ES-I3 (cell line): ENCODE results near the gene BICD2.

ENCODE experiments used
- H3K36me3 ChIP-seq: 2 replicates; pipeline ENCODE4 v1.6.1; 2013; ENCODE audit warnings: mild to moderate bottlenecking, low read length, control low read depth, moderate library complexity; ENCODE audit not compliant: insufficient read depth
- H3K4me1 ChIP-seq: 2 replicates; pipeline ENCODE4 v1.6.1; 2013; ENCODE audit warnings: mild to moderate bottlenecking, control low read depth, low read length; ENCODE audit not compliant: insufficient read depth
- H3K9ac ChIP-seq: 2 replicates; pipeline ENCODE4 v1.6.1; 2013; ENCODE audit warnings: low read depth, mild to moderate bottlenecking, low read length, moderate library complexity
- H3K9me3 ChIP-seq: 2 replicates; pipeline ENCODE4 v1.6.1; 2013; ENCODE audit warnings: mild to moderate bottlenecking, low read length, moderate library complexity; ENCODE audit not compliant: control insufficient read depth, insufficient read depth

Gene BICD2

DNA sequence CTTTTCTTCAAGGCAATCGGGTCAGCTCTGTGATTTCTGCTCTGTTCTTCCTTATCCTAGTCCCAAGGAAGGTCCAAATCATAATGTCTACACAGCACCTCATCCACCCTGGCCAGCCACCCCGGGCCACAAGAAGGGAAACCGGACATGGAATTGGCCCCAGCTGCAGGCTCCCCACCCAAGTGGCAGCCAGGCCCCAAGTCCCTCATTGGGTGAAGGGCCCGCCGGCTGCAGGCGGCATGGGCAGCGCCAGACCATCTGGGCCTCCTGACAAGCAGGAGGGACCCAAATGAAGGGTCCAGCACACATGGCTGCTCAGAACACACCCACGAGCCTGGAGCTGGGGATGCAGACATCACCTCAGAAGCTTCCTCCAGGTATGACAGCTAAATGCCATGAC is 33.7 kb downstream of the BICD2 start:
- Histone ChIP-seq H3K9me3 (no peaks in the 10 kb centered on the region), H3K36me3 (0 out of 2 replicates have a peak, but pooled peaks cover 3% of the 10 kb centered on the region), H3K4me1 (peaks cover under 1% of the 10 kb centered on the region; the same call in 1 of the 2 replicates), H3K9ac (no peak overlapping the region)

DNA sequence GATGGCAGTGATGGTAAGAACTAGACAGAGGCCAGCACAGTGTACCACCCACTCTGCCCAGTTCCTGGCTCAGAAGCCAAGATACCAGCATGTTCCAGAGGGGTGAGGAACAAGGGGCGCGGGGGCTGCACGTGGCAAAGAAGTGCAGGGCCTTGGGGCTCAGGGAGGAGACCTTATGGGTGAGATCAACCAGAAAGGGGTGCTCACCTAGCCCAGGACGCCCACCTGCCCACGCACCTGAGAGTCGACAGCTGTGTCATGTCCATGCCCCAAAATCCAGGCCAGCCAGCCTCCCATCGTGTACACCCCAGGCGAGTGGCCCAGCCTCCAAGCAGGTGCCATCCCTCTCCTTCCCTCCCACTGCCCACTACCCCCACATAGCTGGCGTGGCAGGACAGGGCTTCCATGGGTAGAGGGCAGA is 34.9 kb downstream of the BICD2 start:
- no peak overlapping the region for H3K9ac ChIP-seq
- no peaks in the 10 kb centered on the region for H3K9me3 ChIP-seq
- H3K4me1 ChIP-seq = no peaks in the 10 kb centered on the region; the same call in 1 of the 2 replicates
- H3K36me3 ChIP-seq = 0 out of 2 replicates have a peak, but pooled peaks cover 3% of the 10 kb centered on the region

DNA sequence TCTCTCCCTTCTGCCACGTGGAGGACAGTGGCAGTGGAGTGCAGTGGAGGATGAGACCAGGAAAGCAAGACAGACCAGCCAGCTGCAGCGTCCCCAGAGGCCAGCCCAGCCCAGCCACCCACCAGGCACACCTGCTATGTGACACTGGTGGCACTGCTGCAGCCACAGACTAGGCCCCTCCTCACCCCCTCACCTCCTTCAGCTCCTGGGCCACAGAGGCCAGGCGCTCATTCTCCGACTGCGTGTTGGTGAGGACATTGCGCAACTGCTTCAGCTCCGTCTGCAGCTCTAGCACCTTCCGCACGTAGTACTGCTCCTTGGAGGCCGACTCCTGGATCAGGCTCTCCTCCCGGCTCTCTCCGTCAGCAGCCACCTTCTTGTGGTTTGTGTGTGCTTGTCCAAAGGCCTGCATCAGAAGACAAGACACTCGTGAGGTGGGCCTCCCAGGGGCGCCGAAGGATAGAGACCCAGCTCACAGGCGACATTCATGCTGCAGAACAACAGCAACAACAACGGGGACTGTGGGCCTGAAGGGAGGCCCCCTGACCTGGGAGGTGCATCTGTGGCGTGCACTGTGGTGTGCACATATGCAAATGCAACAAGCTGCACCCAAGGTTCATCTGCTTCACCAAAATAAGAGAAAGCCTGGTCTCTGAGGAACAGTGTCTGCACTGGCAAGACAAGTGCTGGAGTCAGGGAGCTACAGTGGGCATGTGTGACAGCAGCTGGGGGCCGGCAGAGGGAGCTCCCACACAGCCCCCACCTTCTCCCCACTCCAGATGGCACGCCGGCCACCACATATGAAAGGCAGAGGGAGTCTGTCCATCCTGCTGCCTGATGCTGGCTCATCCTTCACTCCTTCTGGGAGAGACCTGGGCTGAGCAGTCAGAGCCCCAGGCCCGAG is 35.5 kb downstream of the BICD2 start:
- no peaks in the 10 kb centered on the region; the same call in 1 of the 2 replicates for H3K4me1 ChIP-seq
- H3K36me3 ChIP-seq = 0 out of 2 replicates have a peak, but pooled peaks cover 3% of the 10 kb centered on the region
- no peak overlapping the region for H3K9ac ChIP-seq
- H3K9me3 ChIP-seq = no peaks in the 10 kb centered on the region

DNA sequence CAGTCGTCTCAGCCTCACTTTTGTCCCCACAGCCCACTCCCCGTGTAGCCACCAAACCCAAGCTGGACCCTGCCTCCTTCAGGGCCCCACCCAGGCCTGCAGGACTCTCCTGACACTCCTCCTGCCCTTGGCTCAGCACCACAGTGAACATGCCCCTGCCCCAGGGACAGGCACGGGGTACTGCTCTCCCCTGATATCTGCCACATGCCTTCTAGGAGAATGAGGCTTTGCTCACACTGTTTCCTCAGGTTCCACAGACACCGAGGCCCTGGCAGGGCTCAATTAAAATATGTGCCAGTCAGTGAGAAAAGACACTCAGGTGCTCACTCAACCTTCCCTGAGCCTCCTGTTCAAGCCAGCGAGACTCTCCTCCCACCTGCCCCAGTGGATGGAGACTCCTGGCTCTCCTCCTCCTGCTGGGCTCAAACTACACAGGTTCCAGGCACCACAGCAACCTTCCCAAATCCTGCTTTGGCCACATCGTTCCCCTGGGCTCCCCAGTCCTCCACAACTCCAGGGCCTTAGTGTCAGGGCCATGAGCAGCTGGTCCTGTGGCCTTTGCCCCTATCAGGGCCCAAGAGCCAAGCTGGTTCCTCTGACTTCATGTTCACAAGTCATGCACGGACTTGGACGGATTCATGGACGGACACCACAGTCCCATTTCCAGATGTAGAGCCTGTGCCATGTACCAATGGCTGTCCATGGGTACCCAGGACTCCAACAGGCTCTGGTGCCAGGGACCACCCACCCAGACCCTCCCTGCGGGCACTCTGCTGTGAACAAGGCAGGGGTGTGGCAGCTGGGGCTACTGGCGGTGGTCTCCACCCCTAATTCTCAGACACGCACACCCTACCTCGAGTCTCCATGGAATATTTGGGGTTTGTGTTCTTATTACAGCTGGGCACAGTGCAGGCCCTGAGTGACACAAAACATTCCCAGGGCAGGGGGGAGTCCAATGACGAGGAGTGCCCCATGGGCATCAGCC is 36.6 kb downstream of the BICD2 start:
- H3K9me3 ChIP-seq = no peaks in the 10 kb centered on the region
- no peaks in the 10 kb centered on the region; the same call in 1 of the 2 replicates for H3K4me1 ChIP-seq
- H3K9ac ChIP-seq = no peak overlapping the region
- 0 out of 2 replicates have a peak, but pooled peaks cover 3% of the 10 kb centered on the region for H3K36me3 ChIP-seq

DNA sequence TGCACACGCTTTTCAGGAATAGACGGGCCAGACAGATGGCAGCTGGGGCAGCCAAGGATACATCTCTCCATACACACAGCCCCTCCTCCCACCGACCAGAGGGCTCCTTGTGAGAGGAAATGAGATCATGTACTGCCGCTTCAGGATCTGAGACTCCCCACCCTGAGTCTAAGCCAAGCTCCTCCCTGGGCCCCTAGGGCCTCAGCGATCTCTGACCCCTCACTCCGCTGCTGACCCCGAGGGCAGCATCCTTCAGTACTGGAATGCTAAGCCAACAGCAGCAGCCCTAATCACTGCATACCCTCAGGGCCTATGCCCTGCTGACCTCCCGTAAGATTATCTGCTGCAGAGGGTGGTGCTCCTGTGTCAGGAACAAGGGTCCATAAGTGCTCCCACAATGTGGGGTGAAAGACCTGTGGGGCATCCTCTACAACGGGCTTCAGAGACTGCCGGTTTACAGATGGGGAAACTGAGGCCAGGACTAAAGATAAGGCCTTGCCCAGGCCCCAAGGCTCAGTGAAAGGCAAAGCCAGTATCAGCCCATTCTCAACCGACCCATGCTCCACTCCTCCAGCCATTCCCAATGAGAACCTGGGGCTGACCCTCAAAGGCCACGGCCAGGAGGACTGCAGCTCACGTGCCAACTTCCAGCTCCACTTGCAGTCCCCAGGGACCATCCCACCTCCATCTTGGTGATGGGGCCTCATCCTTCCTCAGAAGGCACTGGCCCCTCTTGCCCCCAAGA is 37.5 kb downstream of the BICD2 start:
- H3K9ac ChIP-seq = no peak overlapping the region
- no peaks in the 10 kb centered on the region for H3K9me3 ChIP-seq
- no peaks in the 10 kb centered on the region; the same call in 1 of the 2 replicates for H3K4me1 ChIP-seq
- peaks cover 5% of the 10 kb centered on the region; the same call in 1 of the 2 replicates for H3K36me3 ChIP-seq

DNA sequence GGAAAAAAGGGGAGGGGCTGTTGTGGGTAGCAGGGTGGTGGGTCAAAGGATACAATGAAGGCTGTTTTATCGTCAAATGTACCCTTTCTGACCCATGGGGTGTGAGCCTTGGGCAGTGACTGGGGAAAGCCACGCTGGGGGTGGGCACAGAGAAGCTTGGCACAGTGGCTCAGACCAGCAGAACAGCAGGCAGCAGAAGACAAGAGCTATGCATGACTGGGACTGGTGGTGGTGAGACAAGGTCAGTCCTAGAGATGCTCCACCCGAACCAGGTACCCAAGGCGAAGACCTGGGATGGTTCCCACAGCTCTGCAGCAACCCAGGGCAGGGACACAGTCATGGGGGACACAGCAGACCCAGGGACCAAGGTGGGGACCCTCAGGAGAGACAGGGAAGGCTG is 38.3 kb downstream of the BICD2 start:
- Histone ChIP-seq H3K9ac (no peak overlapping the region), H3K4me1 (no peaks in the 10 kb centered on the region; the same call in 1 of the 2 replicates), H3K36me3 (peaks cover 12% of the 10 kb centered on the region)

DNA sequence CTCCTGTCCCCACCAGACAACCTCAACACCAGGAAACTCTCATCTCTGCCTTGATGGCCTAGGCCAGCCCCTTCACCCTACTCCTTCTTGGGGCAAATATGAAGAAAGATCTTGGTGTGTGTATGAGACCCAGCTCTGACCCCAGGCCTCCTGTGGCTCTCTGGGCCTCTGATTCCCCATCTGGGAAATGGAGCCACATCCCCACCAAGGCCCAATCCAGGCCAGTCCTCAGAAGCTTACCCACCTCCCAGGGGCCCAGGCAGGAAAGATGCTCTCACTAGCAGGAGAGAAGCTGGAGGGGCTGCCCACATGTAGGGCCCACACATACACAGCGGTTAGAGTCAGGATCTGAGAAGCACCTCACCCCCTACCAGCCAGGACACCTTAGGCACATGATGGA is 38.9 kb downstream of the BICD2 start:
- H3K9ac ChIP-seq = no peak overlapping the region
- no peaks in the 10 kb centered on the region for H3K9me3 ChIP-seq
- no peaks in the 10 kb centered on the region; the same call in 1 of the 2 replicates for H3K4me1 ChIP-seq
- H3K36me3 ChIP-seq = peaks cover 12% of the 10 kb centered on the region

More for the DNA sequence above, 38.3 kb downstream of the BICD2 start:
- no peaks in the 10 kb centered on the region for H3K9me3 ChIP-seq

DNA sequence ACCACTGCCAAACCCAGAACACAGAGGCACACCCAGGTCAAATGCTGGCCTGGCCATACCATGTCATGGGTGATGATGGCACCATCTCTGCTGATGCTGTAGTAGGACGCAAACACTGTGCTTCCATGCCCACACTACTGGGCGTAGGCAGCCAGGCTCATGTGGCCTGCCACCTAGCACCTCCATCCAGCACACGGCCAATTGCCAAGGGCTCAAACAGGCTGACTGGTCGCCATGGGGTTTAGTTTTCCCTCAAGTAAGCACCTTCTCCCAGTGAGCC is 39.4 kb downstream of the BICD2 start:
- Histone ChIP-seq H3K9ac (no peak overlapping the region), H3K36me3 (peaks cover 15% of the 10 kb centered on the region), H3K9me3 (no peaks in the 10 kb centered on the region), H3K4me1 (no peaks in the 10 kb centered on the region; the same call in 1 of the 2 replicates)

DNA sequence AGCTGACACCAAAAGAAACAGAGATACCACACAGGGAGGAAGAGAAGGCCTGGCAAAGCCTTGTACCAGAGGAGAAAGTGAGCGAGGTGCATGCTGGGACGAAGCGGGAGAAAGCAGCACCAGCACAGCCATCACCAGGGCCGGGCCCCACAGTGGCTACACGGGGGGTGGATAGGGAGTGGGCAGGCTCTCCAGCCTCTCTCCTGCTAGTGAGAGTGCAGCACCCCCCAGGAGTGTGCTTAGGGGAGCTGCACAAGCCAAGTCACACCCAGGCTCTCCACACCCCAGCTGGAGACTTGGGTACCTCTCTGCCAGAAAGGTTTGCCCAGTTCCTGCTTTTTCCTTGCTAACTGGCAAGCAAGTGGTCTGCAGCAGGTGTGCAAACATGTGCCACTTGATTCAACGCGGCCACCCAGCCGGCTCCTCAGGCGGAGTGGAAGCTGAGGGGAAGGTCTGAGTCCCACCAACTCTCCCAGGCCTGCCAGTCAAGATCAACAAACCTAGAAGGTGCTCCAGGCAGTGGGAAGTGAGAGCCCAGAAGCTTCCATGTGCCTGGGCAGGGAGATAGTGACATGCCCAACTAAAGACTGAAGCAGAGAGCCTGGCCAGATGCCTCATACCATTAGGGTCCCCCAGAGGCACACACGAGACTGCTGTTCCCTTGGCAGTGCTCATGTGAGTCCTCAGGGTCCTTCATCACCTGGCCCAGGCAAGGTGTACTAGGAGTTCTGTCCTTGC is 39.9 kb downstream of the BICD2 start:
- Histone ChIP-seq H3K36me3 (peaks cover 19% of the 10 kb centered on the region), H3K4me1 (no peaks in the 10 kb centered on the region; the same call in 1 of the 2 replicates), H3K9me3 (no peaks in the 10 kb centered on the region), H3K9ac (no peak overlapping the region)

DNA sequence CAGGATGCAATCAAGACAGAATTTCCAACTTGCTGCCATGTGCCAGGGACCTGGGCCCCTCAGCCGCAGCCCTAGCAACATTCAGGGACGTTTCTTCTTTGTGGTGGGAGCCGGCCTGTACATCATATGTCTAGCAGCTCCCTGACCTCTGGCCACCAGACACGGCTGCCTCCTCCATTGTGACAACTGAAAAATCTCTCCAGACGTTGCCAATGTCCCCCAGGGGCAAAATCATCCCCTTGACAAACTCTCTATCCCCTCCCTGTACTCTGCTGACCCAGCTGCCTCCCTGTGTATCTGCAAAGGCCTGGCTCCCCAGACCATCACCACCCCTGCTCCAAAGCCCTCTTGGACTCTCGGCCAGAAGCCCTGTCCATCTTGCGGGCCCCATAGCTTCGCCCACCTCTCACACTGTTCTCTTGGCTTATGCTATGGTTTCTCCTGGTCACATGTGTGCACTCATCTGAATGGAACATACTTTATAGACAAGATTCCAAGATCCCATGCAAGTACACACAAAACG is 40.8 kb downstream of the BICD2 start:
- no peak overlapping the region for H3K9ac ChIP-seq
- H3K4me1 ChIP-seq = no peaks in the 10 kb centered on the region; the same call in 1 of the 2 replicates
- no peaks in the 10 kb centered on the region for H3K9me3 ChIP-seq
- peaks cover 23% of the 10 kb centered on the region for H3K36me3 ChIP-seq

DNA sequence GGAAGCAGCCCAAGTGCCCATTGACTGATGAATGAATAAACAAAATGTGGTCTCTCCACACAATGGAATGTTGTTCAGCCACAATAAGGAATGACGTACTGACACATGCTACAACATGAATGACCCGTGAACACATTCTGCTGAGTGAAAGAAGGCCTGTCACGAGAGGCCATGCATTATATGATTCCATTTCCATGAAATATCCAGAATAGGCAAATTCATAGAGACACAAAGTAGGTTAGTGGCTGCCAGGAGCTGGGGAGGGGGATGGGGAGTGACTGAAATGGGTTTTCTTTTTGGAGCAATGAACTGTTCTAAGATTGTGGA is 41.4 kb downstream of the BICD2 start:
- H3K36me3 ChIP-seq = peaks cover 23% of the 10 kb centered on the region

DNA sequence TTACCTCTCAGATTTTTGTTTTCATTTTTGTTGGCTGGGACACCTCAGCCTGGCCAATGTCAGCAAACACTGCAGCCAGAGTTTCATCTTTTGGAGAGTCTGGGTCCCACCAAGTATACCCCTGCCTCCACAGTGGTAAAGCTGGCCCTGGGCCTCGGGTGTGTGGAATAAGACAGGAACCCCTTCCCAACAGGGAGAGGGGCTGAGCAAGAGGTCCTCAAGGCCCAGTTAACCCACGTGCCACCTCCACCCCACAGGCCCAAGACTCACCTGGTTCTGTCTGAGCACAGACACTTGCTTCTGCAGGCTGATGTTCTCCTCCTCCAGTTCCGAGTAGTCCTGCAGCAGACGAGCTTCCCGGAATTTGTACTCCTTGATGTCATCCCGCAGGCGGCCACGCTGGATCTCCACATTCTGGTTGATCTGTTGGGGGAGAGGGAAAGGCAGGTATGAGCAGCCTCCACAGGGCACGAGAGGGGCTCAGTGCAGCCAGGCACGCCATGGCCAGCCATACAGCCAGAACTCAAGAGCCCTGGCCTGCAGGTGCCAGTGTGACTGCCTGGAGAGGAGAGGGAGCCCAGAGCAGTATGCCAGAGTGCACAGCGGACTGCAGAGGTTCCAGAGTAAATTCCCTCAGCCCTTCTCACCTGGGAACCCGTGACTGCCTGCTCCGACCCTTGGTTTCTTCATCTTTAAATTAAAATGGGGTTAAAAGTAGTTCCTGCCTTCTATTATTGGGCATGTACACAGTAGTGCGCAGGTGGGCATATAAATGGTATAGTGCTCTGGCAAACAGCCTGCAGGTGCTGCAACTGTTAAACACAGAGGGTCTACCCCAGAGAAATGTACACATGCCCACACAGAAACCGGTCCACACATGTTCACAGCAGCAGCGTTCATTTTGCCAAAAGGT is 42.0 kb downstream of the BICD2 start:
- Histone ChIP-seq H3K9ac (no peak overlapping the region), H3K9me3 (no peaks in the 10 kb centered on the region), H3K4me1 (no peaks in the 10 kb centered on the region; the same call in 1 of the 2 replicates), H3K36me3 (peaks cover 23% of the 10 kb centered on the region)

More for the DNA sequence above, 41.4 kb downstream of the BICD2 start:
- no peaks in the 10 kb centered on the region; the same call in 1 of the 2 replicates for H3K4me1 ChIP-seq
- H3K9me3 ChIP-seq = no peaks in the 10 kb centered on the region
- H3K9ac ChIP-seq = no peak overlapping the region
